Gastroesophageal sphincter (tissue), 3 donors: ENCODE measurements around the gene LARP1B.
"Not testable (repeated sequence)": the region's sequence is repeated elsewhere in the genome, so short reads cannot be mapped to it uniquely, and the experiment has no call there.

ENCODE experiments used
- POLR2A ChIP-seq, 2 donors: fragments of 450-650 bp; IDR thresholded peaks; one replicate each; pipeline ENCODE4 v1.6.1; 2017; ENCODE audit warnings: antibody characterized with exemption in 2 of 2, mild to moderate bottlenecking in 2 of 2, moderate library complexity in 1 of 2
- TF ChIP-seq, protein P1 (sequence below), 4 experiments: fragments of 200-600 bp in 2 of 4; fragments of 450-650 bp in 2 of 4; sonication (generic) in 1 of 4; IDR thresholded peaks; one replicate each; pipeline ENCODE4 v1.5.1; 2017 to 2019; ENCODE audit warnings: antibody characterized with exemption in 4 of 4, mild to moderate bottlenecking in 2 of 4, moderate library complexity in 2 of 4

DNA sequence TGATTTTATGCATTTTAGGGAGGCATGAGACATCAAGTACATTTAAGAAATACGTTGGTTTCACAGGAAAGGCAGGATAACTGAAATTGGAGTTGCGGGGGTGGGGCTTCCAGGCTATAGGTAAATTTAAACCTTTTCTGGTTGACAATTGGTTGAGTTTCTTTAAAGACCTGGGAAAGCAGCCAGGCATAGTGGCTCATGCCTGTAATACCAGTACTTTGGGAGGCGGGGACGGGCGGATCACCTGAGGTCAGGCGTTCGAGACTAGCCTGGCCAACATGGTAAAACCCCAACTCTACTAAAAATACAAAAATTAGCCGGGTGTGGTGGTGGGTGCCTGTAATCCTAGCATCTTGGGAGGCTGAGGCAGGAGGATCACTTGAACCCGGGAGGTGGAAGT, 6.2 kb upstream of the LARP1B start:
- TF ChIP-seq, protein P1, sequence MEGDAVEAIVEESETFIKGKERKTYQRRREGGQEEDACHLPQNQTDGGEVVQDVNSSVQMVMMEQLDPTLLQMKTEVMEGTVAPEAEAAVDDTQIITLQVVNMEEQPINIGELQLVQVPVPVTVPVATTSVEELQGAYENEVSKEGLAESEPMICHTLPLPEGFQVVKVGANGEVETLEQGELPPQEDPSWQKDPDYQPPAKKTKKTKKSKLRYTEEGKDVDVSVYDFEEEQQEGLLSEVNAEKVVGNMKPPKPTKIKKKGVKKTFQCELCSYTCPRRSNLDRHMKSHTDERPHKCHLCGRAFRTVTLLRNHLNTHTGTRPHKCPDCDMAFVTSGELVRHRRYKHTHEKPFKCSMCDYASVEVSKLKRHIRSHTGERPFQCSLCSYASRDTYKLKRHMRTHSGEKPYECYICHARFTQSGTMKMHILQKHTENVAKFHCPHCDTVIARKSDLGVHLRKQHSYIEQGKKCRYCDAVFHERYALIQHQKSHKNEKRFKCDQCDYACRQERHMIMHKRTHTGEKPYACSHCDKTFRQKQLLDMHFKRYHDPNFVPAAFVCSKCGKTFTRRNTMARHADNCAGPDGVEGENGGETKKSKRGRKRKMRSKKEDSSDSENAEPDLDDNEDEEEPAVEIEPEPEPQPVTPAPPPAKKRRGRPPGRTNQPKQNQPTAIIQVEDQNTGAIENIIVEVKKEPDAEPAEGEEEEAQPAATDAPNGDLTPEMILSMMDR (IDR thresholded peaks at IDR 0.05) = not testable (repeated sequence)
- not testable (repeated sequence) for TF ChIP-seq POLR2A (IDR thresholded peaks at IDR 0.05)
